Activated CD4-positive, alpha-beta T cell treated with anti-CD3 and anti-CD28 coated beads, Interleukin-2, amount 10 ng/mL, durations not matched to agents 7 days and 5 days (primary cell): ENCODE results near the gene ATRN. TPM values are rescaled to one million over a fixed set of nuclear protein-coding genes. Genes with fewer than 3 reads are reported as not detected.
"Not testable (repeated sequence)": the region's sequence is repeated elsewhere in the genome, so short reads cannot be mapped to it uniquely, and the experiment has no call there.

Experiments used
- CTCF ChIA-PET: fragments of 350-600 bp; sonication (Branson Sonifier 250); formaldehyde crosslinking; loops from one replicate; lab custom pipeline; 2021; ENCODE audit warnings: antibody characterized with exemption; lab: Charles Lee
- POLR2A ChIA-PET: fragments of 350-600 bp; sonication (Branson Sonifier 250); formaldehyde crosslinking; loops from one replicate; lab custom pipeline; 2021; ENCODE audit warnings: antibody characterized with exemption; lab: Charles Lee
- DNase-seq: peaks from one replicate; pipeline ENCODE4 v3.0.0-alpha.2; 2020
- H3K27ac Mint-ChIP-seq: one replicate; pipeline ENCODE4 v1.8.0; 2021; ENCODE audit warnings: mild to moderate bottlenecking, moderate library complexity, mixed read lengths
- H3K27me3 Mint-ChIP-seq: one replicate; pipeline ENCODE4 v1.8.0; 2021; ENCODE audit warnings: mixed read lengths
- H3K36me3 Mint-ChIP-seq: one replicate; pipeline ENCODE4 v1.8.0; 2021; ENCODE audit warnings: low read depth, mixed read lengths
- H3K4me1 Mint-ChIP-seq: one replicate; pipeline ENCODE4 v1.8.0; 2021; ENCODE audit warnings: mixed read lengths
- H3K4me3 Mint-ChIP-seq: one replicate; pipeline ENCODE4 v1.8.0; 2021; ENCODE audit warnings: mild to moderate bottlenecking, moderate library complexity, mixed read lengths
- H3K9me3 Mint-ChIP-seq: one replicate; pipeline ENCODE4 v1.8.0; 2021; ENCODE audit warnings: mixed read lengths
- total RNA-seq, 2 experiments: library from RNA; stranded (reverse); gene quantifications; one replicate each; pipeline ENCODE4 v1.2.3, GENCODE V29; 2021

Gene ATRN
- total RNA-seq, 2 experiments from 2014 or later, result 7.8 TPM

DNA sequence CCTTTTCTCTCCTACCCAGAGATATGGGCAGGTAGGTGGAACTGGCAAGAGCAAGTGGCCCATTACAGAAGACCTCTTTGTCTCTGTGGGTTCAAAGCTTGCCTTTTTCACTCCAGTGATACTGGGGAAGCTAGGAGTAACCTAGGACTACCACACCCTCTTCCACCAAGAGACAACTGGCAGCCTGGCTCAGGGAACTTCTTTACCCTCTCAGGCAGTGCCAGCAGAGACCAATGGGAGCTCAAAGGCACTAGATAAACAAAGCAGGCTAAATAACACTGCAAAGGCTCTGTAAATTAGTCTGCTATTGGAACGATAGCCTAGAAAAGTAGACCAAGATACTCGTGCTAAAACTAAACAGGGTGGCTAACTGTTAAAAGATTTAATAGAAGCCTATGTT, 32.1 kb downstream of the ATRN start:
- Mint-ChIP-seq H3K4me1 (peaks cover 2% of the 10 kb centered on the region), H3K27ac (no peak overlapping the region), H3K36me3 (peaks cover under 1% of the 10 kb centered on the region), H3K4me3 (no peak overlapping the region), H3K9me3 (peaks cover 8% of the 10 kb centered on the region), H3K27me3 (no peaks in the 10 kb centered on the region)
- POLR2A ChIA-PET, result no interaction called here
- DNase-seq, result no peak
- CTCF ChIA-PET, result no interaction called here

GRCh38 chr20:3505148-3505547, 34.3 kb downstream of the ATRN start:
- H3K4me3 Mint-ChIP-seq, result no peak overlapping the region
- peaks cover 8% of the 10 kb centered on the region for H3K9me3 Mint-ChIP-seq
- H3K4me1 Mint-ChIP-seq, result peaks cover 2% of the 10 kb centered on the region
- DNase-seq, result no peak
- H3K27me3 Mint-ChIP-seq, result no peaks in the 10 kb centered on the region
- ChIA-PET CTCF (no interaction called here), POLR2A (no interaction called here)
- H3K27ac Mint-ChIP-seq, result no peak overlapping the region
- H3K36me3 Mint-ChIP-seq, result no peaks in the 10 kb centered on the region

DNA sequence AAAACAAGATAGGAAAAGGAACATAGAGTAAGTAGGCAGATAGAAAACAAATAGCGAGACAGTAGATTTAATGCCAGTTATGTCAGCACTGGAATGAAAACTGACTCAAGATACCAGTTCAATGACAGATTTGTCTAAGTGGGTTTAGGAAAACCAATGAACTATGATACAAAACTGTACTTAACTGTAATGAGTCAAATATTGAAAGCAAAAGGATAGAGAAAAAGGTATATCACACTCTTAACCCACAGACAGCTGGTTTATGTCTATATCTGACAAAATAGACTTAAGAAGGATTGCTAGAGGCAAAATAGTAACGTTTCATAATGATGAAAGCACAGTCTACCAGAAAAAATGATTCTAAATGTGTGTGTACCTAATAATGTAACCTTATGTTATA, 38.2 kb downstream of the ATRN start:
- POLR2A ChIA-PET, result no interaction called here
- Mint-ChIP-seq H3K27ac (no peak overlapping the region), H3K36me3 (no peaks in the 10 kb centered on the region), H3K4me1 (peaks cover 2% of the 10 kb centered on the region), H3K4me3 (no peak overlapping the region), H3K27me3 (no peaks in the 10 kb centered on the region), H3K9me3 (no peaks in the 10 kb centered on the region)
- DNase-seq, result no peak
- CTCF ChIA-PET, result no interaction called here

- ChIA-PET CTCF (no interaction called here), POLR2A (no interaction called here)
- Mint-ChIP-seq H3K27ac (no peak overlapping the region), H3K36me3 (no peaks in the 10 kb centered on the region), H3K9me3 (no peaks in the 10 kb centered on the region), H3K4me3 (no peak overlapping the region), H3K4me1 (peaks cover 2% of the 10 kb centered on the region), H3K27me3 (no peaks in the 10 kb centered on the region)
- DNase-seq, result no peak
Observed at GRCh38 chr20:3510110-3510509, 39.3 kb downstream of the ATRN start.

- POLR2A ChIA-PET, result not testable (repeated sequence)
Observed at GRCh38 chr20:3512239-3512638, 41.4 kb downstream of the ATRN start.

DNA sequence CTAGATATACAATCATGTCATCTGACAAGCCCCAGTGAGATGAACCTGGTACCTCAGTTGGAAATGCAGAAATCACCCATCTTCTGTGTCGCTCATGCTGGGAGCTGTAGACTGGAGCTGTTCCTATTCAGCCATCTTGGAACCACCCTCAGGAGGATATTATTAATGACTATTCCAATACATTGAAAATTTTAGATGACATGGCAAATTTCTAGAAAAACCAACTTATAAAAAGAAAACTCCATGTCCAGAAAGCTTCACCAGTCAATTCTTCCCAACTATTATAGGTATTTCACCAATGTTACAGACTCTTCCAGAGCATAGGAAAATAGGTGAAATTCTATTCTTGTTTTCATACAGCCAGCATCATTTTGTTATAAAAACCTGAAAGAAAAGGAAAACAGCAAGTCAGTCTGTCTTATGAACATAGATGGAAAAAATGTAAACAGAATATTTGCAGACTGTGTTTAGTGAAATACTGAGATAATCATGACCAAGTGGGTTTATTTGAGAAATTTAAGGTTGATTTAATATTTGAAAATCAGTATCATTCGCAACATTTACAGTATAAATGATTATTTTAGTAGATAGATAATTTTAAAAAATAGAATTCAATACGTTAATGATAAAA, 43.3 kb downstream of the ATRN start:
- Mint-ChIP-seq H3K4me3 (no peak overlapping the region), H3K27ac (no peak overlapping the region), H3K9me3 (no peaks in the 10 kb centered on the region), H3K36me3 (no peaks in the 10 kb centered on the region), H3K27me3 (no peaks in the 10 kb centered on the region), H3K4me1 (no peaks in the 10 kb centered on the region)
- no peak for DNase-seq
- POLR2A ChIA-PET, result no interaction called here
- CTCF ChIA-PET, result no interaction called here

More at GRCh38 chr20:3512239-3512638, 41.4 kb downstream of the ATRN start:
- CTCF ChIA-PET, H3K4me1 Mint-ChIP-seq, H3K9me3 Mint-ChIP-seq, H3K36me3 Mint-ChIP-seq, H3K27me3 Mint-ChIP-seq, H3K4me3 Mint-ChIP-seq, H3K27ac Mint-ChIP-seq, DNase-seq: not testable (repeated sequence)

- H3K4me3 Mint-ChIP-seq, result no peak overlapping the region
- CTCF ChIA-PET, result interaction anchor here (0.6 kb wide), 1 partner anchor 195 kb away, joined by 3 read pairs; no protein-coding TSS in a partner anchor
- no peak for DNase-seq
- H3K27ac Mint-ChIP-seq, result no peak overlapping the region
- H3K27me3 Mint-ChIP-seq, result no peaks in the 10 kb centered on the region
- peaks cover 6% of the 10 kb centered on the region for H3K9me3 Mint-ChIP-seq
- no peaks in the 10 kb centered on the region for H3K4me1 Mint-ChIP-seq
- POLR2A ChIA-PET, result no interaction called here
- no peaks in the 10 kb centered on the region for H3K36me3 Mint-ChIP-seq
Observed at GRCh38 chr20:3515379-3516170, 44.8 kb downstream of the ATRN start.

DNA sequence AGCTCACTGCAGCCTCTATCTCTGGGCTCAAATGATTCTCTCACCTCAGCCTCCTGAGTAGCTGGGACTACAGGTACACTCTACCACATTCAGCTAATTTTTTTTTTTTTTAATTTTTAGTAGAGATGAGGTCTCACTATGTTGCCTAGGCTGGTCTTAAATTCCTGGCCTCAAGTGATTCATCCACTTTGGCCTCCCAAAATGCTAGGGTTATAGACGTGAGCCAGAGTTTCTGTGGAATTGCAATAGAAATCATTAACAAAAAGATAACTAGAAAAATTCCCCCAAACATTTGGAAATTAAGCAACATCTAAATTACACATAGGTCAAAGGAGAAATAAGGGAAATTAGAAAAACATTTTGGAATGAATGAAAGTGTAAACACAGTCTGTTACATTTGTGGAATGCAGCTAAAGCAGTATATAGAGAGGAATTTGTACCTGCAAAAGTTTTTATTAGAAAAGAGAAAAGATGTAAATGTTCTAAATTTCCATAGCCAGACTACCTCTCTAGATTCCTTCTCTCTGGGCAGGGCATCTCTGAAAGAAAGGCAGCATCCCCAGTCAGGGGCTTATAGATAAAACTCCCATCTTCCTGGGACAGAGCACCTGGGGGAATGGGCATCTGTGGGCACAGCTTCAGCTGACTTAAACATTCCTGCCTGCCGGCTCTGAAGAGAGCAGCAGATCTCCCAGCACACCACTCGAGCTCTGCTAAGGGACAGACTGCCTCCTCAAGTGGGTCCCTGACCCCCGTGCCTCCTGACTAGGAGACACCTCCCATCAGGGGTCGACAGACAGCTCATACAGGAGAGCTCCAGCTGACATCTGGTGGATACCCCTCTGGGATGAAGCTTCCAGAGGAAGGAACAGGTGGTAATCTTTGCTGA, 51.3 kb downstream of the ATRN start:
- H3K4me3 Mint-ChIP-seq, result no peak overlapping the region
- peaks cover 3% of the 10 kb centered on the region for H3K4me1 Mint-ChIP-seq
- CTCF ChIA-PET, result interaction anchor here (0.6 kb wide), 1 partner anchor 174 kb away, joined by 3 read pairs; no protein-coding TSS in a partner anchor
- DNase-seq, result no peak
- H3K36me3 Mint-ChIP-seq, result peaks cover 15% of the 10 kb centered on the region
- no peaks in the 10 kb centered on the region for H3K27me3 Mint-ChIP-seq
- H3K9me3 Mint-ChIP-seq, result peaks cover 37% of the 10 kb centered on the region
- POLR2A ChIA-PET, result no interaction called here
- no peak overlapping the region for H3K27ac Mint-ChIP-seq

DNA sequence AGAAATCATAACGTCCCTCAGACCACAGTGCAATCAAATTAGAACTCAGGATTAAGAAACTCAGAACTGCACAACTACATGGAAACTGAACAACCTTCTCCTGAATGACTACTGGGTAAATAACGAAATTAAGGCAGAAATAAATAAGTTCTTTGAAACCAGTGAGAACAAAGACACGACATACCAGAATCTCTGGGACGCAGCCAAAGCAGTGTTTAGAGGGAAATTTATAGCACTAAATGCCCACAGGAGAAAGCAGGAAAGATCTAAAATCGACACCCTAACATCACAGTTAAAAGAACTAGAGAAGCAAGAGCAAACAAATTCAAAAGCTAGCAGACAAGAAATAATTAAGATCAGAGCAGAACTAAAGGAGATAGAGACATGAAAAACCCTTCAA, 53.9 kb downstream of the ATRN start:
- H3K9me3 Mint-ChIP-seq, result peaks cover 34% of the 10 kb centered on the region
- H3K27me3 Mint-ChIP-seq, H3K4me1 Mint-ChIP-seq, H3K4me3 Mint-ChIP-seq, POLR2A ChIA-PET, H3K27ac Mint-ChIP-seq, DNase-seq: not testable (repeated sequence)
- peaks cover 15% of the 10 kb centered on the region for H3K36me3 Mint-ChIP-seq
- CTCF ChIA-PET, result interaction anchor here (0.6 kb wide), 1 partner anchor 908 kb away, joined by 3 read pairs; no protein-coding TSS in a partner anchor

DNA sequence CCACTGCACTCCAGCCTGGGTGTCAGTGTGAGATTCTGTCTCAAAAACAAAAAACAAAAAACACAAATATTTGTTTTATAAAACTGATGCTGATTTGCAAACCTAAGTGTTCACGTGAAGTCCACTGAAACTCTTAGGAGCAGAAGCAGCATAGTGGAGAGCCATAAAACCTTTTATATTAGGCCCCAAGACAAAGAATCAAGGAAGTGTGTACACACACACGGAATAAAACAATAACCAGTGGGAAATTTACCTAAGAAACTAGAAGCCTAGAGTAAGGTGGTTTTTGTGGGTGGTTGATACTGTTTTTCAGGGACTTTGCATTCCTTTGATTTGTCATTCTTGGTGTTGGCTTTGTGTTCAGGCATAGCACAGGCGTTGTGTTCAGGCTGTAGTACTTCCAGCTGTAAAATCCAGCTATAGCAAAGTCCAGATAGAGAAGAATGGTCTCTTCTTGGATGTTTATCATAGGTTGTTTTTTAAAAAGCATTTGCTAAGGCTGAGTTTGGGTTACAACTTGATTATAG, 61.3 kb downstream of the ATRN start:
- DNase-seq, result no peak
- H3K4me3 Mint-ChIP-seq, result no peak overlapping the region
- H3K36me3 Mint-ChIP-seq, result no peaks in the 10 kb centered on the region
- H3K9me3 Mint-ChIP-seq, result no peaks in the 10 kb centered on the region
- CTCF ChIA-PET, result no interaction called here
- H3K27me3 Mint-ChIP-seq, result no peaks in the 10 kb centered on the region
- peaks cover under 1% of the 10 kb centered on the region for H3K4me1 Mint-ChIP-seq
- H3K27ac Mint-ChIP-seq, result no peak overlapping the region
- POLR2A ChIA-PET, result no interaction called here

DNA sequence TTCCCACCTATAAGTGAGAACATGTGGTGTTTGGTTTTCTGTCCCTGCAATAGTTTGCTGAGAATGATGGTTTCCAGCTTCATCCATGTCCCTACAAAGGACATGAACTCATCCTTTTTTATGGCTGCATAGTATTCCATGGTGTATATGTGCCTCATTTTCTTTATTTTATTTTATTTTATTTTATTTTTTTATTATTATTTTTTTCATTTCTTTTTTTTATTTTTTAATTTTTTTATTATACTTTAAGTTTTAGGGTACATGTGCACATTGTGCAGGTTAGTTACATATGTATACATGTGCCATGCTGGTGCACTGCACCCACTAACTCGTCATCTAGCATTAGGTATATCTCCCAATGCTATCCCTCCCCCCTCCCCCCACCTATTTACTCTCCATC, 66.9 kb downstream of the ATRN start:
- H3K27me3 Mint-ChIP-seq, H3K36me3 Mint-ChIP-seq, H3K4me1 Mint-ChIP-seq, H3K27ac Mint-ChIP-seq, H3K4me3 Mint-ChIP-seq, CTCF ChIA-PET, H3K9me3 Mint-ChIP-seq, POLR2A ChIA-PET, DNase-seq: not testable (repeated sequence)

DNA sequence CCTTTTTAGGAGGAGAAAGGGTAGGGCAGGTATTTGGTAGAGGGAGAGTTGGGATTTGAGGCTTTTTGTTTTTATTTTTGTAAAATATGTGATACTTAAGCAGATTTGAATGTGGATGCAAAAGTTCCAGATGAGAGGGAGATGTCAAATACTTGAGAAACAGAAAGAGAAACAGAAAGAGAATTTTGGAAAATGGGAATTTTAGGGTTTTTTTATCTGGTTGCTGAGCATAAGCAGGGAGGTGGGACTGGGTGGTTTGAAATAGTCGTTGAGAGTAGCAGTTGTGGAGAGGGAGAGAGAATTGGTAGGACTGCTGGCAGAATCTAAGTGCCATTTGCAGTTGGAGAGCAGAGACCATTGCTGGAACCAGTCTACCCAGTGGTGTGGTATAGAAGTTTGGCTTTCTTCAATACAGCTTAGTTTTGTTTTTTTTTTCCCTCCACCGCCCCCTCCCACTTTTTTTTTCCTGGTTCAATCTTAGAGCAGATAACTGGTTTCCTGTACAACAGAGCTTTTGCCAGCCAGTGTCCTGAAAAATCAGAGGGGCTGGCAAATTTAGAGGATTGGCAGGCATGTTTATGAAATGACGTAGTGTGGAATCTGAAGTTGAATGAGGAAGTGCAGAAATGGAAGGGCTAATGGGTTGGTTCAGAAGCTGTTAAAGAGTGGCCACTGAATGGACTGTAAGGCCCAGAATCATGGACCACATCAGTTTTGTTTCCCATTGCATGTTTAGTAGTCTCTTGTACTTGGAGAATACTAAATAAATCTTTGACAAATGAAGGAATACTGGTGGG, 68.7 kb downstream of the ATRN start:
- POLR2A ChIA-PET, result no interaction called here
- CTCF ChIA-PET, result no interaction called here
- Mint-ChIP-seq H3K4me3 (no peak overlapping the region), H3K27me3 (no peaks in the 10 kb centered on the region), H3K27ac (no peak overlapping the region), H3K9me3 (no peaks in the 10 kb centered on the region), H3K4me1 (no peaks in the 10 kb centered on the region), H3K36me3 (no peaks in the 10 kb centered on the region)
- no peak for DNase-seq
